ENCODE results near the gene MXRA8.
A peak's percentile ranks its signal among the peaks of the same experiment; 100 is the strongest.

MXRA8 gene

DNA sequence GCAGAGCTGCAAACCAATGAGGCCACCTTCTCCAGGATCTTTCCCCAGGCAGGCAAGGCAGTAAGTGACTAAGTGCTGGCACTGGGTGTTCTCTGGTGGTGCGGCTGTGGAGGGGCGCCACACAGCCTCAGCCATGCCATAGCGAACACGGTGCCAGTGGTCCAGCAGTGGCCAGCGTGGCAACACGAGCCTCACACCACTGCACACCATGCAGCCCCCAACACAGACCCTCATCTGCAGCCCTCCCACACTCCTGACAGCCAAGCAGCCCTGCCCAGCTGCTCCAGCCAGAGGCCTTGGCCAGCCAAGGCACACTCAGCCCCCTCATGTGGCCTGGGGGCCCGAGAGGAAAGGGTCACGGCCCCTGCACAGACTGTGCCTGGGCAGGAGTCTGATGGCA lies 36.9 kb downstream of the MXRA8 start:
- Histone ChIP-seq H3K9ac (ENCODE audit: low read length) (peak overlapping the region; percentile 57), H2AK5ac (ENCODE audit: low read length, severe bottlenecking) (no peak overlapping the region), H4K8ac (ENCODE audit: low read length) (no peak overlapping the region), H3K4me1 (ENCODE audit: control insufficient read depth, insufficient read depth, low read depth, low read length) (peaks cover 64% of the 10 kb centered on the region), H3K18ac (ENCODE audit: low read depth in 1 of 2, low read length in 2 of 2) (no peak overlapping the region), H3K14ac (ENCODE audit: low read length in 2 of 2) (no peak overlapping the region), H3K27ac (ENCODE audit: low read length, poor library complexity, severe bottlenecking) (no peak overlapping the region), H4K91ac (ENCODE audit: low read length) (peak overlapping the region; percentile 65), H2BK12ac (ENCODE audit: low read length in 2 of 2) (no peak overlapping the region), H2BK120ac (ENCODE audit: low read depth, low read length) (no peak overlapping the region), H3K79me1 (replicated peaks; ENCODE audit: low read length, poor library complexity, severe bottlenecking) (peaks cover 13% of the 10 kb centered on the region), H3K23ac (ENCODE audit: low read length in 2 of 2) (no peak overlapping the region), H3K4me3 (ENCODE audit: insufficient read depth in 1 of 2, low read depth in 1 of 2, low read length in 2 of 2) (no peak overlapping the region), H3K27me3 (ENCODE audit: control insufficient read depth in 1 of 2, insufficient read depth in 1 of 2, low read length in 2 of 2) (no peaks in the 10 kb centered on the region), H2BK15ac (ENCODE audit: low read depth, poor library complexity, severe bottlenecking) (no peak overlapping the region), H3K36me3 (ENCODE audit: control insufficient read depth in 1 of 2, insufficient read depth in 2 of 2, low read depth in 1 of 2, low read length in 2 of 2) (peaks cover 25 to 55% of the 10 kb centered on the region in 2 experiments), H2BK5ac (ENCODE audit: low read depth, low read length, poor library complexity, severe bottlenecking) (no peak overlapping the region), H3K4ac (ENCODE audit: low read depth in 1 of 2, low read length in 2 of 2) (no peak overlapping the region), H2AFZ (ENCODE audit: low read depth, low read length) (no peak overlapping the region), H3K9me3 (ENCODE audit: control insufficient read depth, low read length) (no peaks in the 10 kb centered on the region), H3K4me2 (ENCODE audit: low read length, poor library complexity, severe bottlenecking) (no peak overlapping the region)
- DNase-seq: no peak
- 98% methylated on average over 8 of the region's 8 CpGs for WGBS

DNA sequence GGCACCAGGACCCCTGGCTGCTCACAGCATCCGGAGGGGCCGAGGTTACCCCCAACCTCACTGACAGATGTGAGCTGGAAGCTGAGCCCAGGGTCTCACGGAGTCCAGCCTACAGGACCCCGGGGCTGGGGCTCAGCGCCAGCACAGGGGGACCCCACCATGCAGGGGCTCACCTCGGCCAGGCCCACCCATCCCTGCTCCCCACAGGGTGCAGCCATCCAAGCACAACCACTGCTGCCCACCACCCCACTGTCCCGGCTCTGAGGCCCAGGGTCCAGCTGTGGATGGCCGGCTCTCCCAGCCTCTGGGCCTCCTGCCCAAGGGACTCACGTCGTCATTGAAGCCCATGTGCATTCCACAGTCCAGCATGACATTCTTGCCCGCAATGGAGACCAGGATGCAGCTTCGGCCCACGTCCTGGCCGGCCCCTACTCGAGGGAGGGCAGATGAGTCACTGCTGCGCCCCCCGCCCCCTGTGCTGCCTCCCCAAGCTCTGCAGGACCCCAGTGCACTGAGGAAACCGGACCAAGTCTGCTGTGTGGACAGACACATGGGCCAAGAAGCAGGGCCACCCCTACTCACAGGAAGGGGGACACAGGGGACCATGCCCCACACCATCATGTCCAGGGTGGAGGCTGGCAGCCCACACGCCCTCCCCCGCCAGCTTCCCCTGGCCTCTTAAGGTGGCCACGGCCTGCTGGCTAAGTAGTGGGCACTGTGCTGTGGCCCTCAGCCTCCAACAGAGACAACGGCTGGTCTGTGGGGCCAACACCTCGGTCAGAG lies 37.5 kb downstream of the MXRA8 start:
- Histone ChIP-seq H3K4me1 (ENCODE audit: control insufficient read depth, insufficient read depth, low read depth, low read length) (peaks cover 59% of the 10 kb centered on the region), H2AK5ac (ENCODE audit: low read length, severe bottlenecking) (no peak overlapping the region), H3K27me3 (ENCODE audit: control insufficient read depth in 1 of 2, insufficient read depth in 1 of 2, low read length in 2 of 2) (no peaks in the 10 kb centered on the region), H4K8ac (ENCODE audit: low read length) (no peak overlapping the region), H3K9me3 (ENCODE audit: control insufficient read depth, low read length) (no peaks in the 10 kb centered on the region), H3K14ac (ENCODE audit: low read length in 2 of 2) (no peak overlapping the region), H4K91ac (ENCODE audit: low read length) (no peak overlapping the region), H3K79me1 (replicated peaks; ENCODE audit: low read length, poor library complexity, severe bottlenecking) (peaks cover 11% of the 10 kb centered on the region), H3K18ac (ENCODE audit: low read depth in 1 of 2, low read length in 2 of 2) (no peak overlapping the region), H3K36me3 (ENCODE audit: control insufficient read depth in 1 of 2, insufficient read depth in 2 of 2, low read depth in 1 of 2, low read length in 2 of 2) (peaks cover 29 to 57% of the 10 kb centered on the region in 2 experiments), H3K27ac (ENCODE audit: low read length, poor library complexity, severe bottlenecking) (peak overlapping the region; percentile 1), H2BK12ac (ENCODE audit: low read length in 2 of 2) (no peak overlapping the region), H2AFZ (ENCODE audit: low read depth, low read length) (no peak overlapping the region), H3K9ac (ENCODE audit: low read length) (peak overlapping the region; percentile 57), H3K4me2 (ENCODE audit: low read length, poor library complexity, severe bottlenecking) (no peak overlapping the region), H2BK15ac (ENCODE audit: low read depth, poor library complexity, severe bottlenecking) (no peak overlapping the region), H3K4ac (ENCODE audit: low read depth in 1 of 2, low read length in 2 of 2) (no peak overlapping the region), H2BK5ac (ENCODE audit: low read depth, low read length, poor library complexity, severe bottlenecking) (no peak overlapping the region), H2BK120ac (ENCODE audit: low read depth, low read length) (no peak overlapping the region), H3K23ac (ENCODE audit: low read length in 2 of 2) (no peak overlapping the region), H3K4me3 (ENCODE audit: insufficient read depth in 1 of 2, low read depth in 1 of 2, low read length in 2 of 2) (no peak overlapping the region)
- DNase-seq: no peak
- 83% methylated on average over 23 of the region's 23 CpGs for WGBS

DNA sequence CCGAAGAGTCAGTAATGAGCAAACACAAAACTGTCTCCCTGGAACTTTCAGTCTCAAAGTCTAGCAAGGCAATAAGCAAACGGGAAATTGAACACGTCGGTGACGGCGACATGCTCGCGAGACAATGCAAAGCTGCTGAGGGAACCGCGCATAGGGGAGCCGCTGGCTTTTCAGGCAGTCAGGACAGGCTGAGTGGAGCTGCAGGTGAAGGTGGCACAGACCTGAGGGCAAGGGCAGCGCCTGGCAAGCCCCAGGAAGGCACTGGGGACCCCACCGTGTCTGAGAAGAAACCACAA lies 38.8 kb downstream of the MXRA8 start:
- Histone ChIP-seq H3K4me2 (ENCODE audit: low read length, poor library complexity, severe bottlenecking) (no peak overlapping the region), H3K14ac (ENCODE audit: low read length in 2 of 2) (no peak overlapping the region)

DNA sequence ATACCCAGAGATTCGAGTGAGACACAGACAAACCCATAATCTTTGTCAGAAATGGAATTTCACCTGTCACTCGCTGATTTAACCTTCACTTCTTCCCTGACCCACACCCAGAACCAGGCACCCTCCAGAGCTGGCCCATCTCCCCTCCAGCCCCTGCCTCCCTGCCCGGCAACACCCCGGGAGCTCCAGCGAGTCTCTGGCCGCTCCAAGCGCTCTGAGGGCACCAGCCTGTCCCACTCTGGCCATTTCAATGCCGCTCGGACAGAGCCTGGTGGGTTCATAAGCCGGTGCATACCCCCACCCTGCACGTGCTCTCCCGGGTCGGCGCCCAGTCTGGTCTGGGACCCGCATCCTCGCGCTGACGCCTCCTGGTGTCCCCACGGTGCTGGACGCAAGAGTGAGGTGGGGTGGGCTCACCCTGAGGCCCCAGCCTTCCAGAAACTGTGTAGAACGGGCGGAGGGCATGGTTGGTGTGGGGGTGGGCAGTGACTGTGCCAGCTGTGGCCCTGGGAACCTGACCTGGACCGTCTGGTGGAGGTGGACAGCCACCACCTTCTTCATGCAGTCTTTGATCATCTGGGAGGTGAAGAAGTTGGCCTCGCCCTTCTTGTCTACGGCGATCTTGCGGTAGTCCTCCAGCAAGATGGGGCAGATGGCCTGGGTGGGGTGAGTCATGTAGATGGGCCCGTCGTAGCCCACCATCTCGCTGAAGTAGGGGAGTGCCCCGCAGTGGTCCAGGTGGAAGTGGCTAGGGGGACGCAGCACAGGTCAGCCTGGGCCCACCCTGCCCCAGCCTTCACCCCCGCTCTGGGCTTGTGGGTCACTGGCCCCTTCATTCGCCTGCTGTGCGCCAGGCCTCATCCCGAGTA lies 39.3 kb downstream of the MXRA8 start:
- Histone ChIP-seq H3K14ac (ENCODE audit: low read length in 2 of 2) (no peak overlapping the region), H3K4me1 (ENCODE audit: control insufficient read depth, insufficient read depth, low read depth, low read length) (peaks cover 53% of the 10 kb centered on the region), H3K4ac (ENCODE audit: low read depth in 1 of 2, low read length in 2 of 2) (no peak overlapping the region), H4K91ac (ENCODE audit: low read length) (peak overlapping the region; percentile 22), H3K23ac (ENCODE audit: low read length in 2 of 2) (no peak overlapping the region), H3K18ac (ENCODE audit: low read depth in 1 of 2, low read length in 2 of 2) (no peak overlapping the region), H2BK12ac (ENCODE audit: low read length in 2 of 2) (no peak overlapping the region), H2BK120ac (ENCODE audit: low read depth, low read length) (no peak overlapping the region), H2AFZ (ENCODE audit: low read depth, low read length) (no peak overlapping the region), H4K8ac (ENCODE audit: low read length) (no peak overlapping the region), H3K9me3 (ENCODE audit: control insufficient read depth, low read length) (no peaks in the 10 kb centered on the region), H2BK5ac (ENCODE audit: low read depth, low read length, poor library complexity, severe bottlenecking) (no peak overlapping the region), H3K27me3 (ENCODE audit: control insufficient read depth in 1 of 2, insufficient read depth in 1 of 2, low read length in 2 of 2) (no peaks in the 10 kb centered on the region), H3K79me1 (replicated peaks; ENCODE audit: low read length, poor library complexity, severe bottlenecking) (peaks cover 24% of the 10 kb centered on the region), H3K27ac (ENCODE audit: low read length, poor library complexity, severe bottlenecking) (peak overlapping the region; percentile 22), H2AK5ac (ENCODE audit: low read length, severe bottlenecking) (peak overlapping the region; percentile 12), H2BK15ac (ENCODE audit: low read depth, poor library complexity, severe bottlenecking) (no peak overlapping the region), H3K9ac (ENCODE audit: low read length) (peak overlapping the region; percentile 83), H3K4me3 (ENCODE audit: insufficient read depth in 1 of 2, low read depth in 1 of 2, low read length in 2 of 2) (no peak overlapping the region), H3K36me3 (ENCODE audit: control insufficient read depth in 1 of 2, insufficient read depth in 2 of 2, low read depth in 1 of 2, low read length in 2 of 2) (peaks cover 43 to 72% of the 10 kb centered on the region in 2 experiments), H3K4me2 (ENCODE audit: low read length, poor library complexity, severe bottlenecking) (no peak overlapping the region)
- DNase-seq: no peak
- 94% methylated on average over 36 of the region's 36 CpGs for WGBS

More for the DNA sequence above, 38.8 kb downstream of the MXRA8 start:
- H3K79me1 ChIP-seq (replicated peaks; ENCODE audit: low read length, poor library complexity, severe bottlenecking): peaks cover 20% of the 10 kb centered on the region
- H3K23ac ChIP-seq (ENCODE audit: low read length in 2 of 2): no peak overlapping the region
- H2BK120ac ChIP-seq (ENCODE audit: low read depth, low read length): no peak overlapping the region
- no peak overlapping the region for H2AFZ ChIP-seq (ENCODE audit: low read depth, low read length)
- WGBS: 95% methylated on average over 13 of the region's 13 CpGs
- no peak overlapping the region for H3K27ac ChIP-seq (ENCODE audit: low read length, poor library complexity, severe bottlenecking)
- no peak overlapping the region for H3K4ac ChIP-seq (ENCODE audit: low read depth in 1 of 2, low read length in 2 of 2)
- H3K27me3 ChIP-seq (ENCODE audit: control insufficient read depth in 1 of 2, insufficient read depth in 1 of 2, low read length in 2 of 2): no peaks in the 10 kb centered on the region
- no peaks in the 10 kb centered on the region for H3K9me3 ChIP-seq (ENCODE audit: control insufficient read depth, low read length)
- no peak for DNase-seq
- no peak overlapping the region for H3K4me3 ChIP-seq (ENCODE audit: insufficient read depth in 1 of 2, low read depth in 1 of 2, low read length in 2 of 2)
- H2AK5ac ChIP-seq (ENCODE audit: low read length, severe bottlenecking): no peak overlapping the region
- H2BK15ac ChIP-seq (ENCODE audit: low read depth, poor library complexity, severe bottlenecking): no peak overlapping the region
- H2BK12ac ChIP-seq (ENCODE audit: low read length in 2 of 2): no peak overlapping the region
- H3K4me1 ChIP-seq (ENCODE audit: control insufficient read depth, insufficient read depth, low read depth, low read length): peaks cover 53% of the 10 kb centered on the region
- H3K36me3 ChIP-seq (ENCODE audit: control insufficient read depth in 1 of 2, insufficient read depth in 2 of 2, low read depth in 1 of 2, low read length in 2 of 2): peaks cover 37 to 66% of the 10 kb centered on the region in 2 experiments
- no peak overlapping the region for H4K91ac ChIP-seq (ENCODE audit: low read length)
- no peak overlapping the region for H2BK5ac ChIP-seq (ENCODE audit: low read depth, low read length, poor library complexity, severe bottlenecking)
- H3K18ac ChIP-seq (ENCODE audit: low read depth in 1 of 2, low read length in 2 of 2): no peak overlapping the region
- H3K9ac ChIP-seq (ENCODE audit: low read length): no peak overlapping the region
- no peak overlapping the region for H4K8ac ChIP-seq (ENCODE audit: low read length)
